ENCODE data around the gene NR2F1-AS1.
"Not testable (repeated sequence)": the region's sequence is repeated elsewhere in the genome, so short reads cannot be mapped to it uniquely, and the experiment has no call there.

The NR2F1-AS1 gene

GRCh38 chr5:93423300-93423699 is 157.7 kb downstream of the NR2F1-AS1 start:
- no peak for DNase-seq

GRCh38 chr5:93422652-93423280 is 158.3 kb downstream of the NR2F1-AS1 start:
- peak in 1 of 2 experiments; percentile 35 for DNase-seq

GRCh38 chr5:93421987-93422401 is 159.0 kb downstream of the NR2F1-AS1 start:
- peak; percentile 51 to 68 for DNase-seq

GRCh38 chr5:93421468-93421867 is 159.6 kb downstream of the NR2F1-AS1 start:
- peak; percentile 88 to 91 for DNase-seq

- DNase-seq: no peak
Observed at GRCh38 chr5:93417490-93417889, 163.5 kb downstream of the NR2F1-AS1 start.

GRCh38 chr5:93415819-93416218 is 165.2 kb downstream of the NR2F1-AS1 start:
- no peak for DNase-seq

GRCh38 chr5:93411716-93412115 is 169.3 kb downstream of the NR2F1-AS1 start:
- DNase-seq: no peak

- DNase-seq: no peak
Observed at GRCh38 chr5:93409691-93410090, 171.3 kb downstream of the NR2F1-AS1 start.

- no peak for DNase-seq
Observed at GRCh38 chr5:93407454-93407853, 173.6 kb downstream of the NR2F1-AS1 start.

- no peak for DNase-seq
Observed at GRCh38 chr5:93406971-93407401, 174.0 kb downstream of the NR2F1-AS1 start.

GRCh38 chr5:93404246-93404645 is 176.8 kb downstream of the NR2F1-AS1 start:
- DNase-seq: no peak

- no peak for DNase-seq
Observed at GRCh38 chr5:93403141-93403928, 177.7 kb downstream of the NR2F1-AS1 start.

- no peak for DNase-seq
Observed at GRCh38 chr5:93402451-93402850, 178.6 kb downstream of the NR2F1-AS1 start.

GRCh38 chr5:93401634-93402213 is 179.3 kb downstream of the NR2F1-AS1 start:
- no peak for DNase-seq

- DNase-seq: no peak
Observed at GRCh38 chr5:93399675-93400074, 181.3 kb downstream of the NR2F1-AS1 start.

GRCh38 chr5:93395971-93396379 is 185.0 kb downstream of the NR2F1-AS1 start:
- no peak for DNase-seq

GRCh38 chr5:93395010-93395409 is 186.0 kb downstream of the NR2F1-AS1 start:
- DNase-seq: no peak

- no peak for DNase-seq
Observed at GRCh38 chr5:93394301-93394700, 186.7 kb downstream of the NR2F1-AS1 start.

GRCh38 chr5:93391169-93391568 is 189.8 kb downstream of the NR2F1-AS1 start:
- DNase-seq: not testable (repeated sequence)

- no peak for DNase-seq
Observed at GRCh38 chr5:93385655-93386054, 195.4 kb downstream of the NR2F1-AS1 start.

- DNase-seq: no peak
Observed at GRCh38 chr5:93384995-93385394, 196.0 kb downstream of the NR2F1-AS1 start.

GRCh38 chr5:93384026-93384425 is 197.0 kb downstream of the NR2F1-AS1 start:
- DNase-seq: no peak

GRCh38 chr5:93382188-93382825 is 198.7 kb downstream of the NR2F1-AS1 start:
- no peak for DNase-seq

All from SHP77 (cell line).